GM10248 (cell line): ENCODE measurements around the gene MCF2L.

Experiments used
- CTCF ChIA-PET: fragments of 300-600 bp; sonication (Branson Sonifier 250); formaldehyde crosslinking; extraction: SDS; loops from one replicate; lab custom pipeline; 2021; ENCODE audit warnings: antibody characterized with exemption; lab: Yijun Ruan, JAX
- POLR2A ChIA-PET: fragments of 350-650 bp; sonication (Branson Sonifier 250); formaldehyde crosslinking; extraction: SDS; loops from one replicate; lab custom pipeline; 2020; ENCODE audit warnings: antibody characterized with exemption; lab: Yijun Ruan, JAX
- DNase-seq: peaks from one replicate; pipeline ENCODE4 v3.0.0; 2012; ENCODE audit errors: extremely low spot score
- TF ChIP-seq, protein P1 (sequence below): IDR thresholded peaks from 2 replicates; pipeline ENCODE4 v1.5.1; 2012; ENCODE audit warnings: mild to moderate bottlenecking, low read depth; ENCODE audit errors: extremely low read depth, missing control alignments, control extremely low read depth

The MCF2L gene

DNA sequence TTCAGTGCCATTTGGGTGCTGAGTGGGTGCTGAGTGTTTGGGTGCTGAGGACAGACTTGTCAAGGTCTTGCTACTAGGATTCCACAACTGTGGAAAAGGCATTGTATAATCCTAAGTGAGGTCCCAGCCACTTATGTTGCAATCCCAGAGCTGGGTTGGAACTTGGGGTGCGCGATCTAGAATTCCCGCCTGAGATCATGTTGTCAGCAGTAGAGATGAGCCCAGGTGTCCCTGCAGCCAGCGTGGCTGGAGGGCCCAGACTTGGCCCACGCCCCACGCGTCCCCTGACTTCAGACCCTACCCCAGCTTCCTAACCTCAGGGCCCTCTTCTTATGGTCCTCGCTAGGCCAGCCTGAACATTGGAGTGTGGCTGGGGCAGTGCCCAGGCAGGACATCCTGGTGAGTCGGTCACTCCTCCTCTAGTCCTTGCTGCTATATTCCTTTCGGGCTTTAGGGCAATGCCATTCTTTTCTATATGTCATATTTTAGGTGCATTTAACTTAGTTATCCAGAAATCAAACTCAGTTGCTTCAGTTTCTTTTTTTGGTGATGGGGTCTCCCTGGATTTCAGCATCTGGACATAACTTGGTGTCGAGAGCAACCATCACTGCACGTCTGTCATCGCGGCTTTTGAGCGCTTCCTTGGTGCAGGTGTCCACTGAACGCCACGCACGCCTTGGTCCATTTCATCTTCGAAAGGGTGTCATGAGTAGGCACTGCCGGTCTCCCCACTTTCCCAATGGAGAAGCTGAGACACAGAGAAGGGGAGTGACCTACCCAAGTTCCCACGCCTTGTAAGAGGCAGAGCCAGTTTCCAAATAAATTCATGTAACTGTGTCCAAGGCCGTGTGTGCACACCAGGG lies 90.2 kb downstream of the MCF2L start:
- DNase-seq = no peak
- ChIA-PET CTCF (no interaction called here), POLR2A (no interaction called here)
- TF ChIP-seq, protein P1, sequence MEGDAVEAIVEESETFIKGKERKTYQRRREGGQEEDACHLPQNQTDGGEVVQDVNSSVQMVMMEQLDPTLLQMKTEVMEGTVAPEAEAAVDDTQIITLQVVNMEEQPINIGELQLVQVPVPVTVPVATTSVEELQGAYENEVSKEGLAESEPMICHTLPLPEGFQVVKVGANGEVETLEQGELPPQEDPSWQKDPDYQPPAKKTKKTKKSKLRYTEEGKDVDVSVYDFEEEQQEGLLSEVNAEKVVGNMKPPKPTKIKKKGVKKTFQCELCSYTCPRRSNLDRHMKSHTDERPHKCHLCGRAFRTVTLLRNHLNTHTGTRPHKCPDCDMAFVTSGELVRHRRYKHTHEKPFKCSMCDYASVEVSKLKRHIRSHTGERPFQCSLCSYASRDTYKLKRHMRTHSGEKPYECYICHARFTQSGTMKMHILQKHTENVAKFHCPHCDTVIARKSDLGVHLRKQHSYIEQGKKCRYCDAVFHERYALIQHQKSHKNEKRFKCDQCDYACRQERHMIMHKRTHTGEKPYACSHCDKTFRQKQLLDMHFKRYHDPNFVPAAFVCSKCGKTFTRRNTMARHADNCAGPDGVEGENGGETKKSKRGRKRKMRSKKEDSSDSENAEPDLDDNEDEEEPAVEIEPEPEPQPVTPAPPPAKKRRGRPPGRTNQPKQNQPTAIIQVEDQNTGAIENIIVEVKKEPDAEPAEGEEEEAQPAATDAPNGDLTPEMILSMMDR = no peak

GRCh38 chr13:113059891-113060290 lies 90.9 kb downstream of the MCF2L start:
- no peak for DNase-seq
- POLR2A ChIA-PET = no interaction called here
- TF ChIP-seq, protein P1 = no peak
- CTCF ChIA-PET = no interaction called here

- ChIA-PET CTCF (no interaction called here), POLR2A (no interaction called here)
- TF ChIP-seq, protein P1 = no peak
- DNase-seq = no peak
These were observed 91.7 kb downstream of the MCF2L start for GRCh38 chr13:113060557-113061270.

DNA sequence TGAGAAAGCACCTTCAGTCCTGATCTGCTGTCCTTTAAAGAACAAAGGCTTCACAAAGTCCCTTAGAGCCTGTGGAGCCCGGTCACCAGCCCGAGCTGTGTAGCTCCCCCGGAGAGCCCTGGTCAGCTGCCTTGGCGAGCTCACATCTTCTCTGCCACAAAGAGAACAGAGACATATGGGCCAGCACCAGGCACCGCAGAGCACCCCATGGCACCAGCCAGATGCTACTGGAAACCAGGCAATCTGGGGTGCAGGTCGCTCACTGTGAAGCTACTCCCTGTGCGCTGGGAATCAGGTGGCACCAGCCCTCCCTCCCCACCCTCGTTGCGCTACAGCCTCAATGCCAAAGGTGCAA lies 92.2 kb downstream of the MCF2L start:
- DNase-seq = no peak
- ChIA-PET POLR2A (no interaction called here), CTCF (no interaction called here)
- TF ChIP-seq, protein P1 = no peak

DNA sequence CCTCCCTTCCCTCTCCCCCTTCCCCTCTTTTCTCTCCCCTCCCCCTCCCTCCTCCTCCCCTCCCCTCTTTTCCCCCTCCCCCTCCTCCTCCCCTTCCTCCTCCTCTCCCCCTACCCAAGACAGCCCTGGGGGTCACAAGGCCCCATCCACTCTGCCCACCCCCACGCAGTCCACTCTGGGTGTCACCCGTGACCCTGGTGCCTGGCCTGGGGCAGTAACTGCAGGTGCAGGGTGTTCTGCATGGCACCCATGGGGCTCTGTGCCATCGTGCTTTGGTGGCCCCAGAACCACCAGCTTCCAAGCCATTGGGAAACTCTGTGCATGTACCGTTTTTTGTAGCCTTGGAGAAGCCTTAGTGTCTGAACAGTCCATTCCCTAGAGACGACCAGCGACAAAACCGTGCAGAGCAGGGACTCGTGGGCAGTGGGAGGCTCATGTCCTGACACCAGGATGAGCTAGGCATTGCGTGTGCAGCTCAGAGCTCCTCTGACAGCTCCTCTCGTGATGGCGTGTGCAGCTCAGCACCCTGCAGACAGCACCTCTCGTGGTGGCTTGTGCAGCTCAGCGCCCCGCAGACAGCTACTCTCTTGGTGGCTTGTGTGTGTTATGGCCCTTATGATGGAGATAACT lies 92.9 kb downstream of the MCF2L start:
- CTCF ChIA-PET = no interaction called here
- POLR2A ChIA-PET = no interaction called here
- TF ChIP-seq, protein P1 = no peak
- DNase-seq = no peak

DNA sequence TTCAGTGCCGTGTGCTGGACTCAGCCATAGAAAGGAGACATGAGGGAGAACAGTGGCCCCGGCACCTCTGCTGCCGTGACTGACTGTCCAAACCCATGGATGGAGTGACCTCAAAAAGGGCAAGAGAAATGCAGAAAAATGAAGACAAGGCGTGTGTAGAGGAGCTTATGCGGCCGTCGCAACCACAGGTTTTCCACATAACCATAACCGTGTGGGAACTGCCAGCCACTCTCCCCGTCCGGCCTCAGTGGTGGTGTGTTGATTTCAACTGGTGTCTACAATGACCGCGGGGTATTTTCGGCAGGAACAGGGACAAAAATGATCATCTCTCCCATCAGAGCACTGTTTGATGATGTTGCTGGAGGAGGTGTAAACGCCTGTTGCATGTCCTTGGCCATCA lies 93.7 kb downstream of the MCF2L start:
- CTCF ChIA-PET = no interaction called here
- TF ChIP-seq, protein P1 = no peak
- DNase-seq = no peak
- POLR2A ChIA-PET = no interaction called here
